DOHH2 (cell line): Measurements from ENCODE around the gene PDXDC1.
"Not testable (repeated sequence)": the region's sequence is repeated elsewhere in the genome, so short reads cannot be mapped to it uniquely, and the experiment has no call there.

Experiments
- H3F3A ChIP-seq: fragments of 200-600 bp; sonication (generic), shearing (Covaris generic); 2 replicates; pipeline ENCODE4 v1.6.0; 2016; ENCODE audit warnings: antibody characterized with exemption, mild to moderate bottlenecking; ENCODE audit not compliant: control insufficient read depth, insufficient read depth
- H3K27ac ChIP-seq: fragments of 200-600 bp; sonication (generic); 2 replicates; pipeline ENCODE4 v1.5.1; 2014; ENCODE audit warnings: low read depth, mild to moderate bottlenecking, low read length, moderate library complexity
- H3K27me3 ChIP-seq: fragments of 200-600 bp; sonication (generic); 2 replicates; pipeline ENCODE4 v1.6.1; 2014; ENCODE audit warnings: mild to moderate bottlenecking, low read length, mixed read lengths; ENCODE audit not compliant: control insufficient read depth
- H3K36me3 ChIP-seq: fragments of 200-600 bp; sonication (generic); 2 replicates; pipeline ENCODE4 v1.6.1; 2014; ENCODE audit warnings: mild to moderate bottlenecking, low read length, moderate library complexity, mixed read lengths; ENCODE audit not compliant: control insufficient read depth
- H3K4me1 ChIP-seq: fragments of 200-600 bp; sonication (generic); 2 replicates; pipeline ENCODE4 v1.6.1; 2014; ENCODE audit warnings: mild to moderate bottlenecking, low read length, mixed read lengths; ENCODE audit not compliant: control insufficient read depth
- H3K4me2 ChIP-seq: fragments of 200-600 bp; sonication (generic); 2 replicates; pipeline ENCODE4 v1.6.0; 2014; ENCODE audit warnings: mild to moderate bottlenecking, low read length, moderate library complexity
- H3K4me3 ChIP-seq: fragments of 200-600 bp; sonication (generic); 2 replicates; pipeline ENCODE4 v1.5.1; 2014; ENCODE audit warnings: mild to moderate bottlenecking, low read length, mixed read lengths
- H3K79me2 ChIP-seq: fragments of 200-600 bp; sonication (generic); 2 replicates; pipeline ENCODE4 v1.6.1; 2014; ENCODE audit warnings: mild to moderate bottlenecking, low read length, mixed read lengths; ENCODE audit not compliant: control insufficient read depth
- H3K9me2 ChIP-seq: fragments of 200-600 bp; sonication (generic); replicated peaks from 2 replicates; pipeline ENCODE4 v1.6.1; 2014; ENCODE audit warnings: mild to moderate bottlenecking, low read length, mixed read lengths; ENCODE audit not compliant: control insufficient read depth
- H3K9me3 ChIP-seq: fragments of 200-600 bp; sonication (generic); 2 replicates; pipeline ENCODE4 v1.6.1; 2014; ENCODE audit warnings: antibody characterized with exemption, low read length, mixed read lengths; ENCODE audit not compliant: control insufficient read depth, insufficient read depth
- H4K20me1 ChIP-seq: fragments of 200-600 bp; sonication (generic); 2 replicates; pipeline ENCODE4 v1.6.0; 2014; ENCODE audit warnings: low read depth, mild to moderate bottlenecking, antibody characterized with exemption, low read length, moderate library complexity; ENCODE audit not compliant: control insufficient read depth, insufficient read depth

PDXDC1 gene

GRCh38 chr16:15160571-15160970, 185.7 kb downstream of the PDXDC1 start:
- H3K36me3 ChIP-seq, H3K9me2 ChIP-seq, H3K79me2 ChIP-seq, H3K27ac ChIP-seq, H3K4me2 ChIP-seq, H4K20me1 ChIP-seq, H3F3A ChIP-seq, H3K4me3 ChIP-seq, H3K4me1 ChIP-seq, H3K27me3 ChIP-seq, H3K9me3 ChIP-seq: not testable (repeated sequence)

GRCh38 chr16:15163055-15163454, 188.2 kb downstream of the PDXDC1 start:
- H3K4me1 ChIP-seq, H3K27ac ChIP-seq, H3K9me2 ChIP-seq, H3K36me3 ChIP-seq, H4K20me1 ChIP-seq, H3F3A ChIP-seq, H3K4me3 ChIP-seq, H3K4me2 ChIP-seq, H3K9me3 ChIP-seq, H3K27me3 ChIP-seq, H3K79me2 ChIP-seq: not testable (repeated sequence)

- H3K27ac ChIP-seq: not testable (repeated sequence)
Observed at GRCh38 chr16:15166177-15166576, 191.4 kb downstream of the PDXDC1 start.

DNA sequence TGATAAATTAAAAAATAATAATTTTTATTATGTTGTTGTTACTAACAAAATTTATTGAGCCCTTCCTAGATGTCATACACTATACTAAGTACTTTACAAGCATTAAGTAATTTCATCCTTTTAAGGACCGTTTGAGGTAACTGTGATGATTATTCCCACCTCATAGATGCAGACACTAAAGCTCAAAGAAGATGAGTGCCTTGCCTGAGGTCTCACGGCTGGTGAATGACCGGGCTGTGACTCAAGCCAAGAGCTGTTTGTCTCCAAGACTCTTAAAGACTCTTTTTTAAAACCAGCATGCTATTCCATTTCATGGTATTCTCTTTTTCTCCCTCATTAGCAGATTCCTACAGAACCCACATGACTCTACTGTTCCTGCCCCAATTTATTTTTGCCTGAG, 193.5 kb downstream of the PDXDC1 start:
- H3K9me3 ChIP-seq, H3K79me2 ChIP-seq, H3K9me2 ChIP-seq, H3F3A ChIP-seq, H3K27ac ChIP-seq, H4K20me1 ChIP-seq, H3K4me1 ChIP-seq, H3K4me2 ChIP-seq, H3K4me3 ChIP-seq, H3K36me3 ChIP-seq, H3K27me3 ChIP-seq: not testable (repeated sequence)

More at GRCh38 chr16:15166177-15166576, 191.4 kb downstream of the PDXDC1 start:
- not testable (repeated sequence) for H3K9me3 ChIP-seq, H3K36me3 ChIP-seq, H3K4me1 ChIP-seq, H3K4me3 ChIP-seq, H3F3A ChIP-seq, H3K9me2 ChIP-seq, H3K79me2 ChIP-seq, H3K4me2 ChIP-seq, H3K27me3 ChIP-seq, H4K20me1 ChIP-seq

DNA sequence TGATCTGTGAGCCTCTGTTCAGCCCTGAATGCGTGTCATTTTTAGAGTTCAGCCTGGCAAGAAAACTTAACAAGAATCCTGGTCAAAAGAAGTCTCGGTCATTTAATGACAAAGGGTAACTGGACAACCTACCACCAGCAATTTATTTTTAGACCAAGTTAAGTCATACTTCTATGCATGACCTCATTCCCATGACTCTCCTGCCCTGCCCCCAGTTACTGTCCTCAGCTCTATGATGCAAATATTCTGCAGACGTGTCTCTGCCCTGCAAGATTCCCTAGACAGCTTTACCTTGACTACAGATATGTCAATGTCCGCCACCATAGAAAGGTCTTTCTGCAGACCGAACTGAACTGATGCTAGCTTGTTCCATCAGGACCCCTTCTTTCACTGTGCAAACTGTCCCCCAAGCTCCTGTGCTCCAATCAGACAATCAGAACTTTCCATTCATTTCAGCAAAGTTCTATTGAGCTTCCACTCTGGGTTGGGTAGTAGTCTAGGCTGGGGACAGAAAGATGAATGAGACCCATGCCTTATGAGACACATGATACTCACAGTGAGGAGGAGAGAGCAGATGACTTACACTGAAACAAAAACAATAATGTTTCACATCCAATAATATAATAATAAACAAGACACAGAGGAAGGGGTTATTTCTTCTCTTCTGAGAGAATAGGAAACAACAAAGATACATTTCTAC, 194.3 kb downstream of the PDXDC1 start:
- H3K27me3 ChIP-seq, H3K9me3 ChIP-seq, H3F3A ChIP-seq, H3K4me1 ChIP-seq, H3K4me2 ChIP-seq, H4K20me1 ChIP-seq, H3K9me2 ChIP-seq, H3K4me3 ChIP-seq, H3K79me2 ChIP-seq, H3K36me3 ChIP-seq, H3K27ac ChIP-seq: not testable (repeated sequence)

DNA sequence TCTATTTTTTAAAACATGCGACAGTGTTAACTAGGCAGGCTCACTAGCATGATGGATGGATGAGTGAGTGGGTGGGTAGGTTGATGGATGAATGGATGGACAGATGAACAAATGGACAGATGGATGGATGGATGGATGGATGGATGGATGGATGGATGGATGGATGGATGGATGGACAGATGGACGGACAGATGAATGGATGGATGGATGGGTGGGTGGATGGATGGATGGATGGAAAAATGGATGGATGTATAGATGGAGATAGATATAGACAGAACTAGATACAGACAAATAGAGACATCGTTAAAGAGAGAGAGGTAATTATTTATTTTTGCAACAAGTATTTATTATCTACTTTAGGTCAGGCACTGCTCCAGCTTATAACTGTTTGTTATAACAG, 205.1 kb downstream of the PDXDC1 start:
- not testable (repeated sequence) for H3K4me3 ChIP-seq, H3K4me1 ChIP-seq, H3F3A ChIP-seq, H3K79me2 ChIP-seq, H3K4me2 ChIP-seq, H4K20me1 ChIP-seq, H3K27me3 ChIP-seq, H3K9me3 ChIP-seq, H3K27ac ChIP-seq, H3K36me3 ChIP-seq, H3K9me2 ChIP-seq

GRCh38 chr16:15180946-15181345, 206.1 kb downstream of the PDXDC1 start:
- H3K9me3 ChIP-seq, H3K4me2 ChIP-seq, H3K9me2 ChIP-seq, H3K4me1 ChIP-seq, H4K20me1 ChIP-seq, H3K36me3 ChIP-seq, H3K27me3 ChIP-seq, H3K79me2 ChIP-seq, H3K27ac ChIP-seq, H3K4me3 ChIP-seq, H3F3A ChIP-seq: not testable (repeated sequence)

GRCh38 chr16:15184000-15184399, 209.2 kb downstream of the PDXDC1 start:
- H3F3A ChIP-seq, H3K9me3 ChIP-seq, H3K79me2 ChIP-seq, H4K20me1 ChIP-seq, H3K27me3 ChIP-seq, H3K9me2 ChIP-seq, H3K27ac ChIP-seq, H3K36me3 ChIP-seq, H3K4me1 ChIP-seq, H3K4me2 ChIP-seq, H3K4me3 ChIP-seq: not testable (repeated sequence)
